Germinal center (tissue), 1 donor: ENCODE measurements around the gene FRMD4A.

Experiments used
- DNase-seq: peaks from one replicate; pipeline ENCODE4 v3.0.0; 2012; ENCODE audit warnings: mixed read lengths, low spot score

Gene FRMD4A

DNA sequence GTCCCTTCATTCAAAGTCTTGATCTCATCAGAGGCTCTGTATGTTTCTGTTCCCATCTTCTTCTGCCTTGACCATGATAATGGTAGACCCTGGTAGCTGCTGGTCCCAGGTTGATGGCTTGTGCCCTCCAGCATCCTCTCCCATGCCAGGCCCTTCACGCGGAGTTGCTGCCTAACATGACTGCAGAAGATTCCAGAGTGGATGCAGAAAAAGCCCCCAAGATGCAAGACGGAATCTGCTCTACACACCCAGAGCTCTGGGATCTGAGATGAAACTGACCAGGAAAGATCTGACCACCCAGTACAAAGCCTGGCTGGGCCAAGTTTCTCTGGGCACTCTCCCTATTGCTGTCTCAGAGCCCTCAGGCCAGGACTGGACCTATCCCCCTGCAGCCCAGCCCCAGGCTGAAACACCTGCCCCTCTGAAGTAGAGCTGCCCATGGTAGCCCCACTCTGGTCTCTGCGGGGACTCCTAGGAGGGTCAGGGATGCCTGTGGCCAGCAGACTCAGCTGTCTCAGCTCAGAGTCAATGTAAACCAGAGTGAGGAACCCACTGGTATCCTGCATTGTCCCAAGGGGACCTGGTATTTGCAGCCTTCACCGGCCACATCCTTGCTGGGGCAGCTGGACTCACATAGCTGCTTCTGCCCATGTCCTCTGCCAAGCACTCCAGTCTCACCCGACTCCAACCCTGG is 9.5 kb upstream of the FRMD4A start:
- DNase-seq: no peak

DNA sequence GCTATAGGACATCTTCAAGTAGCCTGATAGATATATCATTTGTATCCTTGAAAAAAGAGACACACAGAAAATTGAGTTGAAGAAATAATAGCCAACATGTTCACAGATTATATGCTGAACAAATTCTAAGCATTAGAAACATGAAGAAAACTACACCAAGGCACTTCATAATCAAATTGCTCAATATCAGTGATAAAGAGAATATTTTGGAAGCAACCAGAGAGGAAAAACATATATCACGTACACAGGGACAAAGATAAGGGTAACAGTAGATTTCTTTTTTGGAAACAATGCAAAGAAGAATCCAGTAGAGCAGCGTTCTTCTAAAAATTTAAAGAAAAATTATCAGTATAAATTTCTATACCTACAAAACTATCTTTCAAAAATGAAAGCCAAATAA is 6.0 kb upstream of the FRMD4A start:
- no peak for DNase-seq

DNA sequence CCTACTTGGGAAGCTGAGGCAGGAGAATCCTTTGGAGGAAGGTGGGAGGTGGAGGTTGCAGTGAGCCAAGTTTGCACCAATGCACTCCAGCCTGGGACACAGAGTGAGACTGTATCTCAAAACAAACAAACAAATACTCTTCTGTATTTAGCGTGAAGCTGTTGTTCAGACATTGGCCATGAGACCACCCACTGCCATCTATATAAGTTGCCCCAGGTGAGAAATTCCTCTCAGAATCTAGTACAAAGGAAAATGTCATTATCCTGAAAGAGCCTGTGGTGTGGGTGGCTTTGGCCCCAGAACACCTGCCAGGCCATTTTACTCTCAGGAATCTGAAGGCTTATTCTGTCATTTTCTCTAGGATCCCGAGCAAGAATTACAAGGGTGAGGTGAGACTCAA is 4.0 kb upstream of the FRMD4A start:
- no peak for DNase-seq

DNA sequence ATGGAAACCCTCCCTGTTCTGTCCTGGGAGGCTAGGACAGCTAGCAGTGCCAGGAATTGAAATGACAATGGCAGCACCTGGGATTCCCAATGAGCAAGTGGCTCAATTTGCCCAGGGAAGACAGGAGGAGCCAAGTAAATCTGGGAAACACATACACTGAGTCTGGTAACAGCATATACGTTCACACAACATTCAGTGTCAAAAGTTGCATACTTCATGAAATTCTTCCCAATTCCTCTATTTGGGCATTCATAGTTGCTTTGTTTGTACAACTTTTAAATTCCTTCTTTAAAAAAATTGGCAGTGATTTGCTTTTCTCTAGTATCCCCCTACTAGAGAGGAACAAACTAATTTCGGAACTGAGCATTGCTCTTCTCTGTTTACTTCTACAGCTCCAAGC is 2.9 kb upstream of the FRMD4A start:
- no peak for DNase-seq

DNA sequence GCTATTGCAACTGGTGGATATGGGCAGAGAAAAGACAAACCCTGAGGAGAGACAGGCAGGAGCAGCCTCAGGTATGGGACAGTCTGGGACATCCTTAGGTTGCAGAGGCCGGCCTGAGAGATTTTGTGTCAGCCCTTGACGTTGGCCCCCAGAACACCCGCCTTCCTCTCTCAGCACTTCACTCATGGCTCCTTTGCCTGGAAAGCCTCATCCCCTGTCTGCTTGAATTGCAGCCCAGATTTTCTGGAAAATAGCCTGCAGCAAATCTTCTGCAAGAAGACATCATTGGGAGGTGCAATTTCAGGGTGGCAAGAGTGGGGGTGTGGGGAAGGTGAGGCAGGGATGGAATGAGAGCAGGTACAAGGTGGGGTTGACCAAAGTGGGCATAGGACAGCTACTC is 2.2 kb upstream of the FRMD4A start:
- DNase-seq: no peak

DNA sequence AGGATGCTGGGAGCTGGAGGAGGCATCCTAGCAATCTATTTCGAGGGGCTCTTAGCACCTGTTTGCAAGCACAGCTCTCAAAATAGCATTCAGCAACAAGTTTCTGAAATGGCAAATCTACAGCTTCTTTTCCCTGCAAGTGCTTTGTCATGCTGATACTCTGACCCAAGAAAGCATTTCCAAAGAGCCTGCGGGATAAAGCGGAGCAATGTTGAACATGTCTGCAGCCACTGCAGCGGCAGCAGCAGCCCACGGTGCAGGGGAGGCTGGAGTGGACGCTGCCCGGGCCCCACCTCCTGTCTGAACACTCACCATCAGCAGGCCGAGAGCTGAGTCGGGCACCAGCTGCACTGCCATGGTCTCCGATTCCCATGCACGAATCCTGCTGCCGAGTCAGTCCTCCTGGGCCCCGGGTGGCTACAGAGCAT is 964 bp downstream of the FRMD4A start:
- DNase-seq: no peak

DNA sequence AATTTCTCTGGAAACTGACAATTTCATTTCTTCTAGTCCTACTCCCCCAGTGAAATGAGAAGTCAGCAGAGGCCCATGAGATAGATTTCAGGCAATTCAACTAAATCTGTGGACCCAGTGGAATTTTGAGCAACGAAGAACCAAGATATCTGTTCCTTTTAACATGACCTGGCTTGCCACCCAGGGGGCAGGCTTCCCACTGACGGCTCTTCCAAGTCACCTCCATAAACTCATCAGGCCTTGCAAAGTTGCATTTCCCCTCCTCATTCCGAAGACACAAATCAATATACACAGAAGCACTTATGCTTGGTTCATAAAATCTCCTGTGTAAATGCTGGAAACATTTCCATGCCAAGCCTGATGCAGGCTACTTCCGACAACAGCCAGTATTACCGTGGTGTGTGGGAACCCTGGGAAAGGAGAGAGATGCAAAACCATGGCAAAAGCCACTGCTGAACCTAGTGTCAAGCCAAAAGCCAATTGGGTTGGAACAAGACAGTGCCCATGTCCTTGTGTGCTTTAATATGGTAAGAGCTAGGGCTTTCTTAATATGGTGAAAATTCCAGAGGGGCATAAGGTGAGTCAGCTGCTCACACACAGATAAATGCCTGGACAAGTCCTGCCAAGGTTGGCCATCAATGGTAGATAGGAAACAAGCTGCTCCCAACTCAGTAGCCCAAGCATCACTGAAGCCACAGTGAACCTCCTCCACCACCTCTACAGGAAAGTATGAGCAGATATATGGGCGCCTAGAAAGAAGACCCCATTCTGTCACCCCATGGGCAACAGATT is 1.6 kb downstream of the FRMD4A start:
- DNase-seq: no peak

DNA sequence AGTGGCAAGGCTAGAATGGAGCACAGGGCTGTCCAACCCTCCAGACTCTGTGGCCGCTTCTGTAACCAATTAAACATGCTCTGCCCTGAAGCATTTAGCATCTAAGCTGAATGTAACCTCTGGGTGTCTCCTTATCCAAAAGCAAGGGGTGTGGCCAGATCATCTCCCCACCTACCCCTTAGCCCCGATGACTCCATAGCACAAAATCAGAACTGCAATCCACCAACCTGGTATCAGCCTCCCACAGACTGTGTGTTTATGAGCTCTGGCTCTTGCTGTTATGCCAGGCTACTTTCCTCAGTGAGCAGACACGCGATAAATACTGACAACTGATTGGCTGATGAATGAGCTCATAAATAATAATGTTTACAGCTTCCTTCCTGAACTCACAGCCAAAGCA is 3.2 kb downstream of the FRMD4A start:
- no peak for DNase-seq

DNA sequence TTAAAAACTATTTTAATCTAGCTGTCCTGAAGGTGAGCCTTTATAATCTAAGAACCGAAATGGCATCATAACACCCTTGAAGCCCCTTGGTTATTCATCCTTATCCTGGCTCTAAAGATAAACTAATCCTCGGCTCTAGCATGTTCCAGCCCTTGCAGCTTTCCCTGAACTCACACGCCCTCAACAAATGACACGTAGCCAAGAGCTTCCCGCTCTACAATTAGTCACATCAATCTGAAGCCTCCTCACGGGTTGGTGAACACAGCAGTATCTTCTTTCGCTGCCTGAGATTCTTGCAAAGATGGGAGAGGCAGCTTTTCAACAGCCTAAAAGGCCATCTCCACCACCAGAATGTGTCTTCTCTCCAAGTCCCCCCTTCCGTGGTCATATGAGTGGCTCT is 4.1 kb downstream of the FRMD4A start:
- no peak for DNase-seq

DNA sequence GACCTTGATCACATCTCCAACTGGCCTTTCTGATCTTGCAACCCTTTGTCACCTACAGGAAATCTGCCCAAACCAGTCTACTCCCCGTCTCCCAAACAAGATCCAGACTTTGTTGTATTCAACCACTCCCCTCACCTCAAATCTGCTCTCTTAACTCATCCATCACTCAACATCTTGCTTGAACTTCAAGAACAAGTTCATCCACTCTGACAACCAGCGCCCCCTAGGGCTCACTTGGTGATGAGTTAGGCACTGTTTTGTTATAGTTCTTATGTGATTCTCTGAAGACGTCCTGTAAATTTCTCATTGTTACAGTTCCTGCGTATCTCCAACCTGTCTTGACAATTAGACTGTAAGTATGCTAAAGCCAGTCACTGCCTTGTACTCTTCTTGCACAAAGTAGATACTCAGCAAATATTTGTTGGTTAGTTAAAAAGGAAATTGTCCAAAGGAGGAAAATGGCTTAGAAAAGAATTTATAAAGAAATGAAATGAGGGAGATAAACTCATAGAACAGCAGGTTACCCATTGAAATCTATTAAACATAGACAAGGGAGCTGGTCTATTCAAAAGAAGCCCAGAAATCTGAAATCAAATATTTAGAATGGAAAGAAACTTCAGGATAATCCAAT is 5.3 kb downstream of the FRMD4A start:
- peak; percentile 21 for DNase-seq

DNA sequence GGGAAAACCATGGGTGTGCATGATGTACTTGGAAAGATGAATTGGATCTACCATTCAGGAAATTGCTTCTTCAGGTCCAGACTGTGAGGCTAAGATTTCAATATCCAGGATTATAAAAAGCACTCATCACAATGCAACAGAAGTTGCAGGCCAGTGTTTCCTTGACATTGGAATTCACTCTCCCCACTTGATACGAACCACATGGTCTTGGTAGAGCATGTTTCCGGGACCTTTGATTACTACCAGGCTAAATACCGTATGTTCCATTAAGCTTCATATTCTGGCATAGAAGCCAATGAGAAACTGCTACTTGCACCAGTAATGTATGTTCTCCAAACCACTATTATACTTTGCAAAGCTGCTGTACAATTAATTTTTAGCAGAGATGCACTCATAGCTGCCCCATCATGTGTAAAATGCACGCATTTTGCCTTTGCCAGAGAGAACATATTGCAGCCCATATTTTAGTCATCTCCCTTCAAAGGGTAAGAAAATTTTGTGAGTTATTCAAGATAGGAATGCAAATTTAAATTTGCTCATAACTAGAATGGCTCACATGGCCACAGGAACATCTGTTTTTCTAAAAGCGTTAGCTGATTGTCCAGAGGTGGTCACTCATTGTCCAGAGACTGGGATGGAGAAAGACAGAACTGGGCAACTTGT is 8.1 kb downstream of the FRMD4A start:
- DNase-seq: no peak

DNA sequence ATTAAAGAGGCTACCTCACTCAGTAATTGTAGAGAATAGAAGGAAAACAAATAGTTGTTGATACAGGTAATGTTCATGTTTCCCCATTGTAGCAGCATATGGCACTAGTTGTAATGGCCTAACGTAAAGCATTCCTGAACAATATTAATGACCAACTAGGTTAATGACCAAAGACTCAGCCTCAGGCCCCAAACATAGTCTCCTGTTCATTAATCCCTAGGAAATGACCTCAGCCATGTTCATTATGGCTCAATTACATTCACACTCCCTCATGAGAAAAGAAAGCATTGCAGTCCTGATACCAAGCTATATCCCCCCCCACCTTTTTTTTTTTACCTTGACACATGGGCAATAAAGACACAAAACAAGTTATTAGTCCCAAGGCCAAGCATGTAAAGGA is 12.7 kb downstream of the FRMD4A start:
- no peak for DNase-seq

DNA sequence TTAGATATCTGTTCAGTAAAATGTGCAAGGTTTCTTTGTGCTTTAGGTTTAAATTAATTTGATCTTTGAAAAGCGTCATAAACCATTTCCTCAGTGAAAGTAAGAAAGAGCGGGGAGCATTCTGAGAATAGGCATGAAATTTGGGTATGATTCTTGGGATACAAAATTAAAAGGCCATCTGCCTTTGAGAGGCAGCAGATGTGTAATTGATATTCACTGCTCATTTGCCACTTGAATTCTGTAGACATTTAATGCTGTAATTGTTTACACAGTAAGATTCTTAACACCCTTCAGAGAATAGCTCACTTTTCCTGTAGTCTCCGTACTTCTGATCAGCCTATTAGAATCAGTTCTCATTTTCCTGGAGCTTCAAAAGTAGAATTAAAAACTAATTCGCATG is 18.7 kb downstream of the FRMD4A start:
- no peak for DNase-seq

DNA sequence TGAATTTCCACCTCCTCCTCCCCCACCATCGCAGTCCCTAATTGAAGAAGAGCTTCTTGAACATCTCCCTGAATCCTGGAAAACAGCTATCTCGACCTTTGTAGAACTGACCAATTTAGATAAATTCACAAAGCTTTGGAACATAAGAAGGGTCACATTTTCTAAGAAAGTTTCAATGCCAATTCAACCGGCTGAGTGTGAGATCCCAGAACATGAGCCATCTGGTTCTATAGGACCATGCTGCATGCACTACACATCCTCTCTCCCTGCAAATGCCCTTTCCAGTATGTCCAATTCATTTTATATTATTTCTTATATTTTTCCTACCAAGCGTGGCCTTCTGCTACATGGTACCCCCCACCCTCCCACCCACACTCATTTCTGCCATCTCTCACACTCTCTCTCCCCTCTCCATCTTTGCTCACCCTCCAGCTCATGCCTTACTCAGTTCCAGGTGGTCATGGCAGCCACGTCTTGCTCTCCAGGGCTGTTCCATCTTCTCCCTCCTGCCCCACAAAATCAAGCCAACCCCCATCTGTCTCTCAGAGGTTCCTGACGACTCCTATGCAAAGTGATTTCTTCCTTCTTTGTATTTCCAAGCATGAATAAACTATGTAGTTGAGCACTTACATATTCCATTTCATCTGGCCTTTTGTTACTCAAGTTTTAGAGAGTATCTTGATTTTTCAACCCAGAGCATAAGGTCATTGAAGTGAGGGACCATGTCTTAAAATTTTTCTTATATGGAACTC is 19.3 kb downstream of the FRMD4A start:
- DNase-seq: no peak

DNA sequence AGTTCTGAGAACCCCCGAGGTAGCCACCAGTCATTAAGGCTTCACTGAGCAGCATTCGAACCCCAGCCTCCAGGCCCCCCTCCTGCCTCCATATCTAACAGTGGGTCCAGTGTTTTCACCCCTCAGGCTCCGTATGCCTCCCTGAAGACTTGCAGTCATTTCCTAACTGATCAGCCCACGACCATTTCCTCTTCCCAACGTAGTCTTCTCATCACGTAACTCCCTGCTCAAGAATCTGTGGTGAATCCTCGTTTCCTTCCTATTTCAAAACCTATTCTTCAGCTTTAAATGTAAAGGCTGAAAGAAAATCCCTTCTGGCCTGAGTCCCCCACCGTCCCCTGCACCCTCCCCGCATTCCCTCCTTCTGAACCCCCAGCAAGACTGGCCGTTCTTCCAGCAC is 21.1 kb downstream of the FRMD4A start:
- no peak for DNase-seq

DNA sequence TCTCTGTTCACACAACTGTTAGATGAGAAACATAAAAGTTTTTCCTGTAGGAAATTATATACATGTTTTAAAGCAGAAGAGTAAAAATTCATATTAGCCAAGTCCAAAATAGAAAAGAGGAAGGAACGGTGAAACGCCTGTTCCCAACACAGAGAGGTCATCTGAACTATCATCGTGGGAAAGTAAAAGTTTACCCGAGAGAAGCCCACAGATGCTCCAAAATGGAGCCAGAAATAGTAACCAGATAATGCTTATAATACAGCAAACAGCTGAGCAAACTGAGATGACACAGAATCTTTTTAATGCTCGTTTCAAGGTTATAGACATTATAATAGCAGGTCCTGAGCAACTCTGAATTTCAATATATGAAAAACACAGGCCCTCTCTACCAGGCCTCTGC is 24.5 kb downstream of the FRMD4A start:
- DNase-seq: no peak

DNA sequence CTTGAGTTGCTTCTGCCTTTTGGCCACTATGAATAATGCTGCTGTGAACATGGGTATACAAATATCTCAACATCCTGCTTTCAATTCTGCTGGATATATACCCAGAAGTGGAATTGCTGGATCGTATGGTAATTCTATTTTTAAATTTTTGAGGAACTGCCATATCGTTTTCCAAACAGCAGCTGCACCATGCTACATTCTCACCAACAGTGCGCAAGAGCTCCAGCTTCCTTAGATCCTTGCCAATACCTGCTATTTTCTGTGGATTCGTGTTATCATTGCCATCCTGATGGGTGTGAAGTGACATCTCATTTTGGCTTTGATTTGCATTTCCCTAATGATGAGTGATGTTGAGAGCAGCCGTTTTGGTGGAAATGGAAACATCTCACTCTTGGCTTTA is 26.7 kb downstream of the FRMD4A start:
- no peak for DNase-seq

DNA sequence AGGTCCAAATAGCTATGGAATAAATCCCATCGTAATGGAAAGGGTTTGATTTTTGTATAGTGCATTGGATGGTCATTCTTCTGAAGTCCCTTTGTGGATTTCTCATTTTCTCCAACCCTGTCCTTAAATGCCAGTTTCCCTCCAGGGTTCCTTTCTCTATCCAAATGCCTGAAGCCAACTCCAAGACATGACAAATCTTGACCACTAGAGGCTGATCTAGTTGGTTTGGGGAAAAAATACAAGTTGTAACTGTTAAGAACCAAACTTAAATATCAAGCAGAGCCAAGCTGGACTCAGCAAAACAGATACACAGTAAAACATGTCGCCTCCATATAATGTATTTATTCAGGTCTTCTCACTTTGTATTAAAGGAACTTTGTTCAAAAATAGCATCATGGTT is 28.7 kb downstream of the FRMD4A start:
- DNase-seq: no peak

DNA sequence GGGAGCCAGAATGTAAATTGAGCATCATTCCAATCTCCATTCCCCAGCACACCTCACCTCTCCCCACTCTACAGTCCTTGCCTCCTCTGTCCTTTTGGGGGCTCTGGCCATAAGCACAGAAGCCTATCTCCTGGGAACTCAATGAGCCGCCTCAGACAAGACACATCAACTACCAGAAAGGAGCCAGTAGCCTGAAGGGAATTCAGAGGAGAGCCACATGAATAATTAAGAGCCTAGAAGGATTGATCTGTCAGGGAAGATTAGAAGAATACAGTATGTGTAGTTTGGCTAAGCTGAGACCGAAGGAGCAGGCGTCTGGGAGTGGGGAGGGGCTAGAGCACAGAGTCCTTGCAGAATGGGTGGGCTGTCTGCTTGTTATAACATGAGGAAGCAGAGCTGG is 31.2 kb downstream of the FRMD4A start:
- DNase-seq: no peak

DNA sequence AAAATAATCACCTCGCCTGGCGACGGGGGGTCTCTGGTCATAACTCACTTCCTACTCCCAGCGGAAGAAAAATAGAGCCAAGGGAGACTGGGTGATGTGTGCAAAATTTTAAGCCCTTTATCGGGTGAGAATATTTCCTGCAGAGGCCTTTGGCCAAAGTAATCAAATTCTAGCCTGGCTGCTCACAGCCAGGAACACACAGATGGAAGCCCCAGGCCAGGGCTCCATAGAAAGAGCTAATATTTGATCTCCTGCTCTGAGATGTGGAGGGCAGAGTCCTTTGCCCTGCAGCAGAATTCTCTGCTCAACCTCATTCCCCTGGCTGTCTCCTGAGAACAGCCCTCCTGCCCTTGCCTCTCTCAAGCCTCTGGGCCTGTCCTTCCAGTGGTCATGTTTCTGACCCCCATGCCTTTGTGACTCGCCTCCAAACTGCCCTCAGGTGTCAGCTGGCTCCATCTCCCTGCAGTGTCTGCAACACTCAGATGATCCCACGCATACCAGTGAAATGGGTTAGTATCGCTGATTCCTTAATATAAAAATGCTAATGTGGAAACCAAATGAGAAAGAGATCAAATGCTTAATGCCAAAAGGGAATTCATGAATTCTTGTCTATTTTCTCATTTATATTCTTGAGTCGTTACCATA is 34.5 kb downstream of the FRMD4A start:
- no peak for DNase-seq

DNA sequence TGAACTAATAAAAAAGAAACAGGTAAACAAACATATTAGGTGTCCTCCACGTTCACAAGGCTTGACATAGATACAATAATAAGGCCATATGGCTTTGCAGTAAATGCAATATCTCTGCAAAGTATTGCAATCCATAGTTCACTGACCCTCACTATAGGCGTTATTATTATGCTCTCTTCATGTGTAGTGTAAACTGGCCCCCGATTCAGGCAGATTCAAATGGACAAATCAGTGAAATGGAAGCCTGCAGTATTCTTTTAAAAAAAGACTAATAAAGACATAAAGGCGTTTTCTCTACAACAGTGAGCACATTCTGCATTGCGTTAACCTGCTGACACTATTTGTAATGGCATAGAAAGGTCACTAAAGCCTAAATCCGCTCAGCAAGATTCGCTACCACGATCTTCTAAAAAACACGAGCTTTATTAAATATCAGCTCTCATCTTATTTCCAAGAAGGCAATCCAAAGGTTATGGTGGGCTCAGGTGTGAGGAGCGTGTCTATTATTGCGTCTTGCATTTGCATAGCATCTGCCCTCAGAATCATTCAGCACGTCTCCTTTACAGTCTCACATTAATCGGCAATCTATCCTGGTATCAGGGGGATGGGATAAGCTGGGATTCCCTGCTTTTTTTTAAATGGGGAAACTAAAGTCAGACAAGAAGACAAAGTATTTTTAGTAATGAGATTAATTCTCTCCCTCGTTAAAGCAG is 36.2 kb downstream of the FRMD4A start:
- no peak for DNase-seq
